Right lobe of liver (tissue), 6 donors: ENCODE data around the gene CACNB2. TPM values are rescaled to one million over a fixed set of nuclear protein-coding genes. Genes with fewer than 3 reads are reported as not detected.
A peak's percentile ranks its signal among the peaks of the same experiment; 100 is the strongest.

Source experiments
- ATAC-seq, 4 donors: fragments of 200-7000 bp; cut with Tn5 transposase; one replicate each; pipeline ENCODE4 v1.9.1; 2020; ENCODE audit warnings: mild to moderate bottlenecking in 4 of 4, moderate library complexity in 4 of 4
- DNase-seq, 3 donors: peaks; one replicate each; pipeline ENCODE4 v3.0.0-alpha.2; 2020
- H3K27ac ChIP-seq, 3 donors: fragments of 200-600 bp; one replicate each; pipeline ENCODE4 v1.8.0; 2022
- H3K27me3 ChIP-seq, 2 donors: fragments of 200-600 bp; one replicate each; pipeline ENCODE4 v1.8.0; 2022
- H3K36me3 ChIP-seq, 4 donors: fragments of 200-600 bp; sonication (generic) in 1 of 4; one replicate each; pipeline versions ENCODE4 v1.5.1 to v1.8.0; 2017 to 2022; ENCODE audit warnings: control low read depth in 1 of 4
- H3K4me1 ChIP-seq, 4 donors: fragments of 200-600 bp; sonication (generic) in 1 of 4; one replicate each; pipeline versions ENCODE4 v1.5.1 to v1.8.0; 2017 to 2022; ENCODE audit warnings: control low read depth in 1 of 4
- H3K4me3 ChIP-seq, 3 donors: fragments of 200-600 bp; one replicate each; pipeline ENCODE4 v1.8.0; 2022
- H3K9me3 ChIP-seq, 4 donors: fragments of 200-600 bp; sonication (generic) in 1 of 4; one replicate each; pipeline versions ENCODE4 v1.5.1 to v1.8.0; 2017 to 2022; ENCODE audit warnings: control low read depth in 1 of 4
- CTCF ChIP-seq, 4 donors: fragments of 200-600 bp in 3 of 4; fragments of 450-650 bp in 1 of 4; IDR thresholded peaks; one replicate each; pipeline versions ENCODE4 v1.5.1 to v1.8.0; 2016 to 2022; ENCODE audit warnings: antibody characterized with exemption in 4 of 4, mild to moderate bottlenecking in 2 of 4
- POLR2A ChIP-seq: fragments of 450-650 bp; IDR thresholded peaks from one replicate; pipeline ENCODE4 v1.6.1; 2017; ENCODE audit warnings: antibody characterized with exemption, mild to moderate bottlenecking
- WGBS: methylation state at CpG from one replicate; pipeline ENCODE4 v1.1.6; 2018; ENCODE audit warnings: low coverage, low lambda C conversion rate; ENCODE audit not compliant: insufficient coverage; ENCODE audit errors: missing lambda C conversion rate; 5-methylcytosine and 5-hydroxymethylcytosine counted together
- intact Hi-C, 2 donors: fragments of 100-400 bp; cut with DNase I; formaldehyde crosslinking; loops; one replicate each; pipeline versions ENCODE4 v1.11.2 to v1.14.1; 2022
- total RNA-seq, 6 experiments: library from RNA; depleted of rRNA in 2 of 6; stranded (reverse); fragments of >200 nt in 2 of 6; fragmentation: NEBNext Ultra II Directional in 3 of 6; extraction: Animal tissue kit (Norgen Biotek cat#: 25700) in 3 of 6; gene quantifications; one replicate each; pipeline versions ENCODE4 v1.1.0 to v1.2.4, GENCODE V29; 2016 to 2023
- donor health status: DM: no; HTN: yes; CAD: no.
- donor health status: DM: no; HTN: no; CAD: no.
- donor health status: DM: no; HTN: no; CAD: no.
- donor health status: DM: no; HTN: yes; CAD: no.
- donor health status: DM: no; HTN: yes; CAD: no.

Gene CACNB2
- total RNA-seq, 6 experiments from 2014 or later: 0.12 to 1.8 (median 1.0) TPM; not detected in 1

- no peak for DNase-seq
- Histone ChIP-seq H3K4me1 (no peaks in the 10 kb centered on the region), H3K36me3 (no peaks in the 10 kb centered on the region), H3K27ac (no peak overlapping the region), H3K27me3 (no peaks in the 10 kb centered on the region), H3K9me3 (no peaks in the 10 kb centered on the region), H3K4me3 (no peak overlapping the region)
- intact Hi-C loops: no loop called here
- TF ChIP-seq POLR2A (no peak), CTCF (IDR thresholded peaks at IDR 0.05) (no peak)
- no peak for ATAC-seq
- 85% methylated on average over 2 of the region's 2 CpGs for WGBS
Observed at GRCh38 chr10:18231480-18231879, 91.3 kb downstream of the CACNB2 start.

DNA sequence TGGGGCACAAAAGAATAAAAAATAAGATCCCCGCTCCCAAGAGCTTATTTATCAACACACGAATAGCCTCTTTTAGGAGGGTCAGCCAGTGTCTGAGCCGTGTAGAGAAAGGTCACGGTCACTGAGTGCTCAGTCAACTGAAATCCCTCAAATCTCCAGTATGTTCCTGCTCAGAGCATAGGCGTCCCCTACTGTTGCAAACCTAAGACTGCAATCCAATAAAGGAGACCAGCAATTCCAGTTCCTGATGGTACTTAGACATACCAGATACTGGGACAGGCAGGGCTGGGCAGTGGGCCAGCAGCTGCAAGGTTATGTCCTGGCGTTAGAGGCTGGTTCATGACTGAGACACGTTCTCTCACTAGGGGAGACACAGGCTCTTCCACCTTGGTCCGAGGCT, 93.6 kb downstream of the CACNB2 start:
- H3K36me3 ChIP-seq: no peaks in the 10 kb centered on the region
- no peak overlapping the region for H3K27ac ChIP-seq
- 20% methylated on average over 8 of the region's 8 CpGs for WGBS
- no peaks in the 10 kb centered on the region for H3K27me3 ChIP-seq
- ATAC-seq (peak; percentile 75 to 87 (median 78)), DNase-seq (peak; percentile 54 to 69 (median 60))
- intact Hi-C loops: no loop called here
- peak in 3 of 4 donors; percentile 3 to 43 (median 20) for TF ChIP-seq CTCF (IDR thresholded peaks at IDR 0.05)
- TF ChIP-seq POLR2A: no peak
- H3K9me3 ChIP-seq: no peaks in the 10 kb centered on the region
- H3K4me1 ChIP-seq: no peaks in the 10 kb centered on the region
- H3K4me3 ChIP-seq: no peak overlapping the region

DNA sequence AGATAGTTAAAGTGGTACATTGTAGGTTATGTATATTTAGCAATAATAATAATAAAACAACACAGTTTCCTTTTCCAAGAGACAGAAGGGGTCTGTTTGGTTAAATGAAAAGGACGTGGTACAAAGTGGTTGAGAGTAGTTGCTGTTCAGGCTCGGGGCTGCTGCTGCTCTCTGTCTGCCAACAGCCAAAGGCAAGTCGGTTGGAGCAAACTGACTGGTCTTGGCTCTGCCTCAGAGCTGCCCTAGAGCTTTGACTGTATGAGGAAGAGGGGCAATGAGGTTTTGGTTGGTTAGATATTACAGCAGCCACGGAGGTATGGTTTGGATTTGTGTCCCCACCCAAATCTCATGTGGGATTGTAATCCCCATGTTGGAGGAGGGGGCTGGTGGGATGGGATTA, 95.3 kb downstream of the CACNB2 start:
- no peak for ATAC-seq
- TF ChIP-seq POLR2A (no peak), CTCF (IDR thresholded peaks at IDR 0.05) (no peak)
- Histone ChIP-seq H3K9me3 (no peaks in the 10 kb centered on the region), H3K27ac (no peak overlapping the region), H3K36me3 (no peaks in the 10 kb centered on the region), H3K27me3 (no peaks in the 10 kb centered on the region), H3K4me3 (no peak overlapping the region), H3K4me1 (no peaks in the 10 kb centered on the region)
- WGBS: 61% methylated on average over 4 of the region's 4 CpGs
- DNase-seq: no peak
- intact Hi-C loops: no loop called here

GRCh38 chr10:18236756-18237155, 96.5 kb downstream of the CACNB2 start:
- Histone ChIP-seq H3K27ac (no peak overlapping the region), H3K4me1 (no peaks in the 10 kb centered on the region), H3K36me3 (no peaks in the 10 kb centered on the region), H3K4me3 (no peak overlapping the region), H3K27me3 (no peaks in the 10 kb centered on the region), H3K9me3 (no peaks in the 10 kb centered on the region)
- WGBS: 51% methylated on average over 3 of the region's 3 CpGs
- no peak for TF ChIP-seq POLR2A
- TF ChIP-seq CTCF (IDR thresholded peaks at IDR 0.05): no peak
- ATAC-seq (peak in 1 of 4 donors; percentile 35), DNase-seq (no peak)
- intact Hi-C loops: no loop called here
